ENCODE results near the gene GNAQ. TPM values are rescaled to one million over a fixed set of nuclear protein-coding genes. Genes with fewer than 3 reads are reported as not detected.

The GNAQ gene
- total RNA-seq, 1 experiment from 2014 or later = 48.6 TPM

DNA sequence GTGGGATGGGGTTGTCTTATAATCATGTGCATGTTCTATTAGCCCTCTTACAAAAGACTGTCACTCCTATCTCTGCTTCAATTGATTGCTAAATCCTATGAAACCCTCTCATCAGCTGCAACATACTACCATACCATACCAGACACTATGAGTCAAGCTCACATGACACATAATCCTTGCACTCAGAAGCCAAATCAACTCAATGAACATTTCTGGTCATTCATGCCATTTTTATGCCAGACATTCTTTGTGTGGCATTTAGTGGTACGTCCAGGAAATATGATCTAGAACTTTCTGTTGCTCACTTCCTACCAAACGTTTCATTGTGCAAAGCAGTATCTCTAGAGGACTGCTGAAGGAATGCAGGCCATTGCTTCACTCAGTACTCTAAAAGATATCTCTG is 224.3 kb downstream of the GNAQ start:
- Histone ChIP-seq H2BK120ac (ENCODE audit: low read depth, low read length, poor library complexity, severe bottlenecking) (no peak overlapping the region), H3K18ac (ENCODE audit: insufficient read length, low read depth, low read length) (no peak overlapping the region), H3K14ac (ENCODE audit: insufficient read depth, low read length) (no peak overlapping the region), H3K79me2 (ENCODE audit: insufficient read depth, low read length) (no peaks in the 10 kb centered on the region), H3T11ph (ENCODE audit: low read length) (no peak overlapping the region), H2BK15ac (ENCODE audit: low read depth, low read length) (no peak overlapping the region), H3K9me3 (ENCODE audit: control insufficient read depth, low read depth, low read length) (no peaks in the 10 kb centered on the region), H4K5ac (ENCODE audit: insufficient read length, low read depth, low read length) (no peak overlapping the region), H3K27ac (ENCODE audit: insufficient read length, low read depth, low read length) (no peak overlapping the region), H4K20me1 (ENCODE audit: control insufficient read depth, insufficient read depth, insufficient read length) (no peaks in the 10 kb centered on the region), H2BK12ac (ENCODE audit: insufficient read length, low read depth, low read length) (no peak overlapping the region), H2BK5ac (ENCODE audit: insufficient read length, low read length) (no peak overlapping the region), H3K4me1 (ENCODE audit: insufficient read depth, low read length) (no peaks in the 10 kb centered on the region), H3K56ac (ENCODE audit: insufficient read length, low read depth, low read length) (no peak overlapping the region), H2AK5ac (ENCODE audit: insufficient read length, low read length) (no peak overlapping the region), H3K27me3 (ENCODE audit: insufficient read depth, low read length) (no peaks in the 10 kb centered on the region), H3K23me2 (ENCODE audit: insufficient read length, low read depth, low read length, poor library complexity, severe bottlenecking) (no peaks in the 10 kb centered on the region), H4K8ac (replicated peaks; ENCODE audit: insufficient read length, low read depth, low read length) (no peak overlapping the region), H4K91ac (ENCODE audit: insufficient read length, low read depth, low read length) (no peak overlapping the region), H2AFZ (ENCODE audit: low read length) (no peak overlapping the region), H2BK20ac (ENCODE audit: low read depth, low read length, poor library complexity, severe bottlenecking) (no peak overlapping the region), H3K23ac (ENCODE audit: insufficient read length, low read depth, low read length) (no peak overlapping the region), H3K9ac (ENCODE audit: extremely low read depth, insufficient read length, low read length) (no peak overlapping the region), H3K4me2 (ENCODE audit: insufficient read depth, insufficient read length, low read length) (no peak overlapping the region), H3K4ac (ENCODE audit: low read depth, low read length) (no peak overlapping the region), H3K79me1 (ENCODE audit: insufficient read depth, low read depth, low read length, poor library complexity, severe bottlenecking) (peaks cover 2% of the 10 kb centered on the region)
- H3K4me1 Mint-ChIP-seq = peaks cover 7 to 8% of the 10 kb centered on the region in 2 experiments
- no peak overlapping the region for H3K4me3 Mint-ChIP-seq
- DNase-seq = no peak
- WGBS (ENCODE audit: extremely low coverage, insufficient read length, low lambda C conversion rate) = no CpG with 5 or more reads among the region's 2 CpGs
- no peak overlapping the region for H3K27ac Mint-ChIP-seq
- no peaks in the 10 kb centered on the region; a peak in 2 of 7 replicates for H3K36me3 Mint-ChIP-seq (ENCODE audit: insufficient read depth in 1 of 3, low read depth in 3 of 3)
- no peaks in the 10 kb centered on the region for H3K9me3 Mint-ChIP-seq
- TF ChIP-seq, protein P1, sequence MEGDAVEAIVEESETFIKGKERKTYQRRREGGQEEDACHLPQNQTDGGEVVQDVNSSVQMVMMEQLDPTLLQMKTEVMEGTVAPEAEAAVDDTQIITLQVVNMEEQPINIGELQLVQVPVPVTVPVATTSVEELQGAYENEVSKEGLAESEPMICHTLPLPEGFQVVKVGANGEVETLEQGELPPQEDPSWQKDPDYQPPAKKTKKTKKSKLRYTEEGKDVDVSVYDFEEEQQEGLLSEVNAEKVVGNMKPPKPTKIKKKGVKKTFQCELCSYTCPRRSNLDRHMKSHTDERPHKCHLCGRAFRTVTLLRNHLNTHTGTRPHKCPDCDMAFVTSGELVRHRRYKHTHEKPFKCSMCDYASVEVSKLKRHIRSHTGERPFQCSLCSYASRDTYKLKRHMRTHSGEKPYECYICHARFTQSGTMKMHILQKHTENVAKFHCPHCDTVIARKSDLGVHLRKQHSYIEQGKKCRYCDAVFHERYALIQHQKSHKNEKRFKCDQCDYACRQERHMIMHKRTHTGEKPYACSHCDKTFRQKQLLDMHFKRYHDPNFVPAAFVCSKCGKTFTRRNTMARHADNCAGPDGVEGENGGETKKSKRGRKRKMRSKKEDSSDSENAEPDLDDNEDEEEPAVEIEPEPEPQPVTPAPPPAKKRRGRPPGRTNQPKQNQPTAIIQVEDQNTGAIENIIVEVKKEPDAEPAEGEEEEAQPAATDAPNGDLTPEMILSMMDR (conservative IDR thresholded peaks at IDR 0.05) = no peak
- H3K27me3 Mint-ChIP-seq (ENCODE audit: low read depth) = no peaks in the 10 kb centered on the region
